Measurements from ENCODE around the gene EXTL2. TPM values are rescaled to one million over a fixed set of nuclear protein-coding genes. Genes with fewer than 3 reads are reported as not detected.

EXTL2 gene
- total RNA-seq, 1 donor from 2014 or later: 73.3 TPM

DNA sequence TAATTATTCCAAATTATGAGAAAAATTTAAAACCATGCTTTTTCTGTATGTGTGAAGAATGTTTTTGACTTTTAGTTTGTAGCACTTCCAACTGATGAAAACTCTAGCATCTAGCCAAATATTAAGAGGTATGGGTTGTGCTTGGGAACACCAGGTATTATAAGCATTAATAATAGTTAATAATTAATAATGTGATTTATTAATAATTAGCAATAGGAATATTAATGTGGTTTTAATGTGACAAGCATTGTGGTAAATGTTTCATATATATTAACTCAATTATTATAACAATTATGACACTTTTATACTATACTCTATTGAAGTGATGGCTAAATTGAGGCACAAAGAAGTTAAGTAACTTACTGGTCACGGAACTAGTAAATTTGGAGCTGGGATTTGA lies 9.1 kb upstream of the EXTL2 start:
- Histone ChIP-seq H4K20me1 (ENCODE audit: low read depth) (no peaks in the 10 kb centered on the region), H3K27me3 (no peaks in the 10 kb centered on the region), H3K9me3 (ENCODE audit: low read depth) (peaks cover 6% of the 10 kb centered on the region), H3F3A (ENCODE audit: low read depth) (no peaks in the 10 kb centered on the region), H3K9ac (no peak overlapping the region), H3K36me3 (peaks cover 22% of the 10 kb centered on the region), H3K27ac (no peak overlapping the region), H3K4me1 (no peaks in the 10 kb centered on the region), H3K4me3 (no peak overlapping the region), H3K79me2 (ENCODE audit: low read depth) (peaks cover 29% of the 10 kb centered on the region), H3K4me2 (no peak overlapping the region), H2AFZ (replicated peaks) (no peak overlapping the region)
- no peak overlapping the region for H3K27ac Mint-ChIP-seq
- H3K4me3 Mint-ChIP-seq: no peak overlapping the region
- H3K36me3 Mint-ChIP-seq: peaks cover 39% of the 10 kb centered on the region
- H3K9me3 Mint-ChIP-seq: peaks cover 6% of the 10 kb centered on the region
- no peaks in the 10 kb centered on the region for H3K27me3 Mint-ChIP-seq (ENCODE audit: insufficient read depth, low read depth)
- DNase-seq (ENCODE audit: low spot score): no peak
- H3K4me1 Mint-ChIP-seq: peaks cover 9% of the 10 kb centered on the region
- TF ChIP-seq EZH2phosphoT487 (IDR thresholded peaks at IDR 0.05): no peak
- TF ChIP-seq, protein P1, sequence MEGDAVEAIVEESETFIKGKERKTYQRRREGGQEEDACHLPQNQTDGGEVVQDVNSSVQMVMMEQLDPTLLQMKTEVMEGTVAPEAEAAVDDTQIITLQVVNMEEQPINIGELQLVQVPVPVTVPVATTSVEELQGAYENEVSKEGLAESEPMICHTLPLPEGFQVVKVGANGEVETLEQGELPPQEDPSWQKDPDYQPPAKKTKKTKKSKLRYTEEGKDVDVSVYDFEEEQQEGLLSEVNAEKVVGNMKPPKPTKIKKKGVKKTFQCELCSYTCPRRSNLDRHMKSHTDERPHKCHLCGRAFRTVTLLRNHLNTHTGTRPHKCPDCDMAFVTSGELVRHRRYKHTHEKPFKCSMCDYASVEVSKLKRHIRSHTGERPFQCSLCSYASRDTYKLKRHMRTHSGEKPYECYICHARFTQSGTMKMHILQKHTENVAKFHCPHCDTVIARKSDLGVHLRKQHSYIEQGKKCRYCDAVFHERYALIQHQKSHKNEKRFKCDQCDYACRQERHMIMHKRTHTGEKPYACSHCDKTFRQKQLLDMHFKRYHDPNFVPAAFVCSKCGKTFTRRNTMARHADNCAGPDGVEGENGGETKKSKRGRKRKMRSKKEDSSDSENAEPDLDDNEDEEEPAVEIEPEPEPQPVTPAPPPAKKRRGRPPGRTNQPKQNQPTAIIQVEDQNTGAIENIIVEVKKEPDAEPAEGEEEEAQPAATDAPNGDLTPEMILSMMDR (IDR thresholded peaks at IDR 0.05): no peak
- no peak for TF ChIP-seq EZH2 (IDR thresholded peaks at IDR 0.05)

DNA sequence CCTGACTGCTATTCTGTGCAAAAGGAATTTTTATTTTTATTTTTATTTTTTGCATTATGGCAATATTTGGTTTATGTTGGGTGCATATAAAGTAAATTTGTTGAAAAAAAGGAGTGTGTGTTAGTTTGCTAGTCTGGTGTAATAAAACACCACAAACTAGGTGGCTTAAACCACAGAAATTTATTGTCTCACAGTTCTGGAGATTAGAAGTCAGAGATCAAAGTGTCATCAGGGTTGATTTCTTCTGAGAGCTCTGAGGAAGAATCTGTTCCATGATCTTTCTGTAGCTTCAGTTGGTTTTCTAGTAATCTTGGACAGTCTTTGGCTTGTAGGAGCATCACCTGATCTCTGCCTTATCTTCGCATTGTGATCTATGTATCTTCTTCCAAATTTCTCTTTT lies 7.7 kb upstream of the EXTL2 start:
- Histone ChIP-seq H3K9ac (no peak overlapping the region), H3K27me3 (no peaks in the 10 kb centered on the region), H3K27ac (no peak overlapping the region), H3F3A (ENCODE audit: low read depth) (no peaks in the 10 kb centered on the region), H3K4me3 (no peak overlapping the region), H3K36me3 (peaks cover 25% of the 10 kb centered on the region), H4K20me1 (ENCODE audit: low read depth) (no peaks in the 10 kb centered on the region), H3K79me2 (ENCODE audit: low read depth) (peaks cover 44% of the 10 kb centered on the region), H3K9me3 (ENCODE audit: low read depth) (peaks cover 6% of the 10 kb centered on the region), H2AFZ (replicated peaks) (no peak overlapping the region), H3K4me1 (peaks cover 7% of the 10 kb centered on the region), H3K4me2 (no peak overlapping the region)
- peaks cover 42% of the 10 kb centered on the region for H3K36me3 Mint-ChIP-seq
- DNase-seq (ENCODE audit: low spot score): no peak
- H3K27me3 Mint-ChIP-seq (ENCODE audit: insufficient read depth, low read depth): no peaks in the 10 kb centered on the region
- H3K4me3 Mint-ChIP-seq: no peak overlapping the region
- H3K9me3 Mint-ChIP-seq: peaks cover 6% of the 10 kb centered on the region
- H3K4me1 Mint-ChIP-seq: peaks cover 13% of the 10 kb centered on the region
- TF ChIP-seq, protein P1 (IDR thresholded peaks at IDR 0.05): no peak
- TF ChIP-seq EZH2 (IDR thresholded peaks at IDR 0.05): no peak
- no peak for TF ChIP-seq EZH2phosphoT487 (IDR thresholded peaks at IDR 0.05)
- H3K27ac Mint-ChIP-seq: no peak overlapping the region

DNA sequence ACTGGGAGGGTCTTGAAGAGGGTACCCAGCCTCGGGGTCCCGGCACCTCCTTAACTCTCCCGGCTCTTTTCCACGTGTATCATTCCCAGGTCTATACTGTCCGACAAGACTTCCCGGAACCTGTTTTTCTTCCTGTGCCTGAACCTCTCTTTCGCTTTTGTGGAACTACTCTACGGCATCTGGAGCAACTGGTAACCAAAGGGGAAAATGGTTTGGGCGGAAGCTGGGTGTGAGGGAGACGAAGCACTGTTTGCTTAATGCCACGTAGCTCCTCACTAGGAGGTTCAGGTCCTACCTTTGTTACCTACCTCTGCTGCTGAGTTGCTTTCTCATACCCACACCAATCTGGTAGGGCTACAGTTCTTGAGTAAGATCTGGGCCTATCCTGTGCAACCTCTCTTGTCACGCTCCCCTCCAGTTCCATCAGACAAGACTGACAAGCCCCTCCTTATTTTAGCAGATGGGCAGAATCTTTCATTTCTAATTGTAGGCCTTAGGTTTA lies 1.9 kb upstream of the EXTL2 start:
- Histone ChIP-seq H3K27me3 (no peaks in the 10 kb centered on the region), H3K9me3 (ENCODE audit: low read depth) (no peaks in the 10 kb centered on the region), H3K4me3 (peak overlapping the region; percentile 78), H3F3A (ENCODE audit: low read depth) (peaks cover 12% of the 10 kb centered on the region), H3K27ac (no peak overlapping the region), H3K9ac (peak overlapping the region; percentile 66), H3K79me2 (ENCODE audit: low read depth) (peaks cover 64% of the 10 kb centered on the region), H2AFZ (replicated peaks) (peak overlapping the region; percentile 97), H3K4me1 (peaks cover 11% of the 10 kb centered on the region), H3K36me3 (peaks cover 3% of the 10 kb centered on the region), H3K4me2 (peak overlapping the region; percentile 93), H4K20me1 (ENCODE audit: low read depth) (peaks cover 3% of the 10 kb centered on the region)
- H3K4me1 Mint-ChIP-seq: peaks cover 30% of the 10 kb centered on the region
- peaks cover 24% of the 10 kb centered on the region for H3K36me3 Mint-ChIP-seq
- peak overlapping the region; percentile 100 for H3K4me3 Mint-ChIP-seq
- peak; percentile 14 for DNase-seq (ENCODE audit: low spot score)
- peaks cover 9% of the 10 kb centered on the region for H3K9me3 Mint-ChIP-seq
- H3K27me3 Mint-ChIP-seq (ENCODE audit: insufficient read depth, low read depth): peaks cover 4% of the 10 kb centered on the region
- TF ChIP-seq, protein P1 (IDR thresholded peaks at IDR 0.05): no peak
- TF ChIP-seq EZH2phosphoT487 (IDR thresholded peaks at IDR 0.05): no peak
- no peak for TF ChIP-seq EZH2 (IDR thresholded peaks at IDR 0.05)
- peak overlapping the region; percentile 95 for H3K27ac Mint-ChIP-seq

Data from neural progenitor cell (in vitro differentiated cells).